GM06990 (cell line): ENCODE results near the gene GOLGA6L2.

Experiments used
- DNase-seq: peaks from one replicate; pipeline ENCODE4 v3.0.0-alpha.2; 2011; ENCODE audit not compliant: insufficient read length; ENCODE audit errors: extremely low read depth
- H3K27me3 ChIP-seq: replicated peaks from 2 replicates; pipeline ENCODE4 v1.6.0; 2011; ENCODE audit warnings: low read length; ENCODE audit not compliant: control insufficient read depth, insufficient read depth
- H3K36me3 ChIP-seq: 2 replicates; pipeline ENCODE4 v1.5.1; 2011; ENCODE audit warnings: low read length; ENCODE audit not compliant: control insufficient read depth, insufficient read depth
- H3K4me3 ChIP-seq: replicated peaks from 2 replicates; pipeline ENCODE4 v1.5.1; 2011; ENCODE audit warnings: low read depth, mild to moderate bottlenecking, control low read depth, low read length
- TF ChIP-seq, protein P1 (sequence below): IDR thresholded peaks from 2 replicates; pipeline ENCODE4 v1.5.1; 2011; ENCODE audit warnings: low read length, control low read depth, mild to moderate bottlenecking, inconsistent platforms; ENCODE audit not compliant: insufficient read depth, poor library complexity, severe bottlenecking

Gene GOLGA6L2

GRCh38 chr15:23446215-23447106 lies 582 bp downstream of the GOLGA6L2 start:
- TF ChIP-seq, protein P1, sequence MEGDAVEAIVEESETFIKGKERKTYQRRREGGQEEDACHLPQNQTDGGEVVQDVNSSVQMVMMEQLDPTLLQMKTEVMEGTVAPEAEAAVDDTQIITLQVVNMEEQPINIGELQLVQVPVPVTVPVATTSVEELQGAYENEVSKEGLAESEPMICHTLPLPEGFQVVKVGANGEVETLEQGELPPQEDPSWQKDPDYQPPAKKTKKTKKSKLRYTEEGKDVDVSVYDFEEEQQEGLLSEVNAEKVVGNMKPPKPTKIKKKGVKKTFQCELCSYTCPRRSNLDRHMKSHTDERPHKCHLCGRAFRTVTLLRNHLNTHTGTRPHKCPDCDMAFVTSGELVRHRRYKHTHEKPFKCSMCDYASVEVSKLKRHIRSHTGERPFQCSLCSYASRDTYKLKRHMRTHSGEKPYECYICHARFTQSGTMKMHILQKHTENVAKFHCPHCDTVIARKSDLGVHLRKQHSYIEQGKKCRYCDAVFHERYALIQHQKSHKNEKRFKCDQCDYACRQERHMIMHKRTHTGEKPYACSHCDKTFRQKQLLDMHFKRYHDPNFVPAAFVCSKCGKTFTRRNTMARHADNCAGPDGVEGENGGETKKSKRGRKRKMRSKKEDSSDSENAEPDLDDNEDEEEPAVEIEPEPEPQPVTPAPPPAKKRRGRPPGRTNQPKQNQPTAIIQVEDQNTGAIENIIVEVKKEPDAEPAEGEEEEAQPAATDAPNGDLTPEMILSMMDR, result no peak
- no peak for DNase-seq
- no peaks in the 10 kb centered on the region for H3K27me3 ChIP-seq
- no peak overlapping the region for H3K4me3 ChIP-seq
- no peaks in the 10 kb centered on the region for H3K36me3 ChIP-seq

DNA sequence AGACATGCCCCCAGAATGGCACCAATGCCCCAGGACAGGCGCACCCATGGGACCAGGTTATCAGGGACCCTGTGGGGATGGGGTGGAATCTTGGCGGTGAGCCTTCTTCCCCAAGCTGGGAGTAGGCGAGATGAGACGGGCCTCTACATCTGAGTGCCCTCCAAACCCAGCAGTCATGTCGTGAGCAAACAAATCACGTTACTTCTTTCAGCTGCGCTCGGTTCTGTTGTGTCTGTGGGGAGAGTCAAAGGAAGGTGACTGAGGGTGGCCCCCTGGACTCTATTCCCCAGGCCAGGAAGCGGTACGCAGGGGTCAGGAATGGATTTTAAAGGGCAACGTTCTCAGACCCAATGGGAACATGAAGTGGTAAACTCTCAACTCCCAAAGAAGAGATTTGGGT lies 2.8 kb downstream of the GOLGA6L2 start:
- no peak for DNase-seq
- H3K4me3 ChIP-seq, result no peak overlapping the region
- H3K27me3 ChIP-seq, result no peaks in the 10 kb centered on the region
- TF ChIP-seq, protein P1, result no peak
- no peaks in the 10 kb centered on the region for H3K36me3 ChIP-seq

GRCh38 chr15:23441204-23441603 lies 5.8 kb downstream of the GOLGA6L2 start:
- Histone ChIP-seq H3K27me3 (no peaks in the 10 kb centered on the region), H3K36me3 (no peaks in the 10 kb centered on the region), H3K4me3 (no peak overlapping the region)
- no peak for DNase-seq
- TF ChIP-seq, protein P1, result no peak

GRCh38 chr15:23440596-23440995 lies 6.4 kb downstream of the GOLGA6L2 start:
- no peaks in the 10 kb centered on the region for H3K27me3 ChIP-seq
- no peak overlapping the region for H3K4me3 ChIP-seq
- DNase-seq, result no peak
- H3K36me3 ChIP-seq, result no peaks in the 10 kb centered on the region
- TF ChIP-seq, protein P1, result no peak

DNA sequence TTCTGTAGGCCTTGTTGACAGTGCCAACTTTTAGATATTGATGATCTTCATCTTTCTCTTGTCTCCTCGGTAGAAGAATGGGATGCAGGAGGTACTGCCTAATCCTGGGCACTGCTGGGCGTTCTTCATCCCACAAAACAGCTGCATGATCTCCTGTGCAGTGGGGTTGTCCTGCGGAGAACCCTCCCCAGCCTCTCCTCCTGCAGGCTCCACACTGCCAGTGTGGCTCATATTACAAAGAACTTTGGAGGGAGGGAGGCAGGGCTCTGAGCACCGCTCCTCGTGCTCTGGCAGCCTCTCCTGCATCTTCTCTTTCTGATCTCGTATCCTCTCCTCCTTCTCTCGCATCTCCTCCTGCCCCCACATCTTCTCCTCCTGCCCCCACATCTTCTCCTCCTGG lies 7.5 kb downstream of the GOLGA6L2 start:
- DNase-seq, result no peak
- TF ChIP-seq, protein P1, result no peak
- no peak overlapping the region for H3K4me3 ChIP-seq
- no peaks in the 10 kb centered on the region for H3K27me3 ChIP-seq
- no peaks in the 10 kb centered on the region for H3K36me3 ChIP-seq
